MG63 (cell line): Measurements from ENCODE around the gene NUP43. TPM values are rescaled to one million over a fixed set of nuclear protein-coding genes. Genes with fewer than 3 reads are reported as not detected.
"Not testable (repeated sequence)": the region's sequence is repeated elsewhere in the genome, so short reads cannot be mapped to it uniquely, and the experiment has no call there.

Experiments used
- DNase-seq: peaks from one replicate; pipeline ENCODE4 v3.0.0-alpha.2; 2020
- H3K27me3 ChIP-seq: fragments of 250-450 bp; sonication (Bioruptor Pico); 2 replicates; pipeline ENCODE4 v1.5.1; 2020; ENCODE audit warnings: mild to moderate bottlenecking, moderate library complexity
- H3K36me3 ChIP-seq: fragments of 250-450 bp; sonication (Bioruptor Pico); 2 replicates; pipeline ENCODE4 v1.5.1; 2020; ENCODE audit warnings: mild to moderate bottlenecking, moderate library complexity
- H3K4me3 ChIP-seq: fragments of 250-450 bp; sonication (Bioruptor Pico); 2 replicates; pipeline ENCODE4 v1.5.1; 2020; ENCODE audit warnings: mild to moderate bottlenecking, moderate library complexity
- H3K9me3 ChIP-seq: fragments of 250-450 bp; sonication (Bioruptor Pico); 2 replicates; pipeline ENCODE4 v1.5.1; 2020; ENCODE audit warnings: mild to moderate bottlenecking, moderate library complexity
- total RNA-seq: library from RNA; depleted of rRNA; stranded (reverse); fragments of >200 nt; shearing (Covaris generic); gene quantifications from 2 replicates; pipeline ENCODE4 v1.2.3, GENCODE V29; 2014; ENCODE audit warnings: low replicate concordance; rRNA removed

Gene NUP43
- 24.5 and 53.9 TPM in 2 replicates for total RNA-seq

- Histone ChIP-seq H3K9me3 (no peaks in the 10 kb centered on the region), H3K36me3 (peaks cover 30% of the 10 kb centered on the region), H3K4me3 (peak within 1 kb of the TSS; percentile 83), H3K27me3 (no peaks in the 10 kb centered on the region)
- DNase-seq = peak; percentile 96
These were observed at the start of gene NUP43 for GRCh38 chr6:149746147-149746946. TSS of gene NUP43 (minus strand) at chr6:149746529. CDS start at chr6:149746495, 34 bp downstream.

- Histone ChIP-seq H3K4me3 (no peak overlapping the region), H3K36me3 (peaks cover 35% of the 10 kb centered on the region), H3K27me3 (no peaks in the 10 kb centered on the region; the same call in 1 of the 2 replicates), H3K9me3 (no peaks in the 10 kb centered on the region)
- DNase-seq = no peak
These were observed 37.2 kb upstream of the NUP43 start for GRCh38 chr6:149783551-149783950.

GRCh38 chr6:149782337-149782736 is 36.0 kb upstream of the NUP43 start:
- Histone ChIP-seq H3K27me3 (no peaks in the 10 kb centered on the region; the same call in 1 of the 2 replicates), H3K4me3 (no peak overlapping the region), H3K9me3 (no peaks in the 10 kb centered on the region), H3K36me3 (peaks cover 38% of the 10 kb centered on the region)
- no peak for DNase-seq

- Histone ChIP-seq H3K36me3 (peaks cover 38% of the 10 kb centered on the region), H3K27me3 (no peaks in the 10 kb centered on the region; the same call in 1 of the 2 replicates), H3K4me3 (no peak overlapping the region), H3K9me3 (no peaks in the 10 kb centered on the region)
- no peak for DNase-seq
These were observed 35.4 kb upstream of the NUP43 start for GRCh38 chr6:149781715-149782114.

GRCh38 chr6:149779644-149779963 is 33.3 kb upstream of the NUP43 start:
- H3K36me3 ChIP-seq = peaks cover 48% of the 10 kb centered on the region
- DNase-seq = peak; percentile 12
- H3K9me3 ChIP-seq = no peaks in the 10 kb centered on the region
- no peak overlapping the region for H3K4me3 ChIP-seq
- H3K27me3 ChIP-seq = no peaks in the 10 kb centered on the region; the same call in 1 of the 2 replicates

- Histone ChIP-seq H3K27me3 (no peaks in the 10 kb centered on the region; the same call in 1 of the 2 replicates), H3K9me3 (no peaks in the 10 kb centered on the region), H3K4me3 (no peak overlapping the region), H3K36me3 (peaks cover 51% of the 10 kb centered on the region)
- DNase-seq = no peak
These were observed 31.3 kb upstream of the NUP43 start for GRCh38 chr6:149777624-149778023.

GRCh38 chr6:149771925-149772324 is 25.6 kb upstream of the NUP43 start:
- Histone ChIP-seq H3K36me3 (peaks cover 67% of the 10 kb centered on the region), H3K9me3 (no peaks in the 10 kb centered on the region), H3K27me3 (no peaks in the 10 kb centered on the region), H3K4me3 (no peak overlapping the region)
- no peak for DNase-seq

- Histone ChIP-seq H3K36me3 (peaks cover 70% of the 10 kb centered on the region), H3K27me3 (no peaks in the 10 kb centered on the region), H3K9me3 (peaks cover under 1% of the 10 kb centered on the region), H3K4me3 (no peak overlapping the region)
- no peak for DNase-seq
These were observed 24.9 kb upstream of the NUP43 start for GRCh38 chr6:149771185-149771584.

- DNase-seq = no peak
- H3K36me3 ChIP-seq = peaks cover 72% of the 10 kb centered on the region
- no peaks in the 10 kb centered on the region for H3K27me3 ChIP-seq
These were observed 23.3 kb upstream of the NUP43 start for GRCh38 chr6:149769676-149770075.

GRCh38 chr6:149766156-149766769 is 19.9 kb upstream of the NUP43 start:
- Histone ChIP-seq H3K27me3 (no peaks in the 10 kb centered on the region), H3K36me3 (peaks cover 60% of the 10 kb centered on the region)
- DNase-seq = no peak

More at GRCh38 chr6:149769676-149770075, 23.3 kb upstream of the NUP43 start:
- peaks cover 14% of the 10 kb centered on the region for H3K9me3 ChIP-seq
- no peak overlapping the region for H3K4me3 ChIP-seq

GRCh38 chr6:149763866-149764265 is 17.5 kb upstream of the NUP43 start:
- Histone ChIP-seq H3K9me3 (peaks cover 19% of the 10 kb centered on the region), H3K4me3 (no peak overlapping the region), H3K27me3 (no peaks in the 10 kb centered on the region), H3K36me3 (peaks cover 63% of the 10 kb centered on the region)
- no peak for DNase-seq

More at GRCh38 chr6:149766156-149766769, 19.9 kb upstream of the NUP43 start:
- Histone ChIP-seq H3K4me3 (no peak overlapping the region), H3K9me3 (peaks cover 19% of the 10 kb centered on the region)

GRCh38 chr6:149761438-149761837 is 15.1 kb upstream of the NUP43 start:
- Histone ChIP-seq H3K27me3 (no peaks in the 10 kb centered on the region), H3K36me3 (peaks cover 47% of the 10 kb centered on the region), H3K9me3 (peaks cover 19% of the 10 kb centered on the region), H3K4me3 (no peak overlapping the region)
- no peak for DNase-seq

- Histone ChIP-seq H3K4me3 (no peak overlapping the region), H3K27me3 (no peaks in the 10 kb centered on the region), H3K36me3 (peaks cover 34% of the 10 kb centered on the region), H3K9me3 (no peaks in the 10 kb centered on the region)
- DNase-seq = no peak
These were observed 9.9 kb upstream of the NUP43 start for GRCh38 chr6:149756261-149756636.

- Histone ChIP-seq H3K27me3 (no peaks in the 10 kb centered on the region), H3K9me3 (no peaks in the 10 kb centered on the region), H3K36me3 (peaks cover 34% of the 10 kb centered on the region), H3K4me3 (no peak overlapping the region)
- no peak for DNase-seq
These were observed 9.3 kb upstream of the NUP43 start for GRCh38 chr6:149755300-149756260.

- no peaks in the 10 kb centered on the region for H3K9me3 ChIP-seq
- peaks cover 30% of the 10 kb centered on the region for H3K36me3 ChIP-seq
- H3K4me3 ChIP-seq = no peak overlapping the region
- no peaks in the 10 kb centered on the region for H3K27me3 ChIP-seq
- DNase-seq = no peak
These were observed 8.2 kb upstream of the NUP43 start for GRCh38 chr6:149754548-149754947.

- H3K27me3 ChIP-seq, H3K9me3 ChIP-seq, DNase-seq, H3K4me3 ChIP-seq: not testable (repeated sequence)
- peaks cover 22% of the 10 kb centered on the region for H3K36me3 ChIP-seq
These were observed 7.0 kb upstream of the NUP43 start for GRCh38 chr6:149753374-149753637.
